Stimulated activated naive B cell treated with anti-CD40 and anti-IgM and Interleukin-4, amounts not matched to agents 10 μg/mL and 1 μg/mL and 100 μg/mL, for 72 hours (primary cell): ENCODE measurements around the gene MAPT.

Source experiments
- ATAC-seq, 2 donors: fragments of 150-1000 bp; cut with Tn5 transposase; replicated peaks; 2 replicates each; pipeline ENCODE4 v1.10.0; 2021; ENCODE audit warnings: moderate library complexity in 1 of 2
- DNase-seq: peaks from one replicate; pipeline ENCODE4 v3.0.0; 2021
- H3K27ac Mint-ChIP-seq: one replicate; pipeline ENCODE4 v1.8.0; 2022; ENCODE audit warnings: mild to moderate bottlenecking, mixed read lengths
- H3K27me3 Mint-ChIP-seq, 2 donors: one replicate each; pipeline ENCODE4 v1.8.0; 2022; ENCODE audit warnings: mixed read lengths in 2 of 2
- H3K36me3 Mint-ChIP-seq, 2 donors: one replicate each; pipeline ENCODE4 v1.8.0; 2022; ENCODE audit warnings: mixed read lengths in 2 of 2, mild to moderate bottlenecking in 1 of 2
- H3K4me1 Mint-ChIP-seq, 2 donors: one replicate each; pipeline ENCODE4 v1.8.0; 2022; ENCODE audit warnings: mixed read lengths in 2 of 2, mild to moderate bottlenecking in 1 of 2
- H3K4me3 Mint-ChIP-seq, 2 donors: one replicate each; pipeline ENCODE4 v1.8.0; 2022; ENCODE audit warnings: mild to moderate bottlenecking in 2 of 2, mixed read lengths in 2 of 2, moderate library complexity in 1 of 2
- H3K9me3 Mint-ChIP-seq, 2 donors: one replicate each; pipeline ENCODE4 v1.8.0; 2022; ENCODE audit warnings: mixed read lengths in 2 of 2, mild to moderate bottlenecking in 1 of 2

MAPT gene

GRCh38 chr17:45870342-45870974, 23.9 kb upstream of the MAPT start:
- Mint-ChIP-seq H3K27ac (no peak overlapping the region), H3K27me3 (peaks cover 28 to 32% of the 10 kb centered on the region in 2 donors), H3K9me3 (no peaks in the 10 kb centered on the region), H3K4me3 (no peak overlapping the region), H3K4me1 (peaks cover 0 to 5% of the 10 kb centered on the region in 2 donors), H3K36me3 (no peaks in the 10 kb centered on the region)
- ATAC-seq (no peak), DNase-seq (no peak)

DNA sequence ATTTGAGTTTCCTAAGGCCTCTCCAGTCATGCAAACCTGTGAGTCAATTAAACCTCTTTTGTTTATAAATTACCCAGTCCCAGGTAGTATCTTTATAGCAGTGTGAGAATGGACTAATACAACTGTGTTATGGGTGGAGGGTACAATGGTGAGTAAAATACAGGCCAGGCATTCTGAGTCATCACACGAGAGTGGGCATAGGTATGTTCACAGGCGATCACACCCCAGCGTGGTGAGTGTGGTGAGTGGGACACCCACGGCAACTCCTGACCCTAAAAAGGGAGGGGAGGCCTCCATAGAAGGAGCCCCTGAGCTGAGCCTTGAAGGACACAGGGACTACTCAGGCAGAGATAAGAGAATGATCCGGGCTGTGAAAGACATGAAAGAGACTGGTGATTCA, 22.6 kb upstream of the MAPT start:
- Mint-ChIP-seq H3K27me3 (peaks cover 25 to 26% of the 10 kb centered on the region in 2 donors), H3K36me3 (no peaks in the 10 kb centered on the region), H3K4me1 (peaks cover 0 to 5% of the 10 kb centered on the region in 2 donors), H3K4me3 (no peak overlapping the region), H3K27ac (no peak overlapping the region), H3K9me3 (no peaks in the 10 kb centered on the region)
- ATAC-seq (no peak), DNase-seq (no peak)

DNA sequence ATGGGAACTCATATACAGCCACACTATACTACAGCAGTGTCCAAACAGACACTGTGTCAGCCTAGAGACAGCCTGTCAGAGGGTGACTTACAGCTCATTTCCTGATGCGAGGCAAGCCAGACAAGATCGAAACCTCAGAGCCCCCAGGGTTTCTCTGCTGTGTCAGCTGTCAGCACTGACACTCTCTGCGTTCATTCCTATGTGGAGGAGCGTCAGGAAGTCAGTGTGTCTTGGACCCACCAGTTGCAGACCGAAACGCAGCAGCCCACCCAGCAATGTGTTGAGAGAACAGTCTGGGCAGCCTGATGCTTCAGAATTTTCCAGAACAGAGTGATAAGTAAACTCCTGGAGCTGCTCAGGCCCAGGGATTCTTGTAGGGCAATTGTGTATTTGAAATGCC, 20.6 kb upstream of the MAPT start:
- H3K27me3 Mint-ChIP-seq, result peaks cover 22 to 30% of the 10 kb centered on the region in 2 donors
- no peaks in the 10 kb centered on the region for H3K36me3 Mint-ChIP-seq
- DNase-seq (no peak), ATAC-seq (peak; percentile 46 to 75)
- H3K4me3 Mint-ChIP-seq, result peak overlapping the region in 1 of 2 donors; percentile 25
- peaks cover 0 to 5% of the 10 kb centered on the region in 2 donors for H3K4me1 Mint-ChIP-seq
- peaks cover 4 to 5% of the 10 kb centered on the region in 2 donors for H3K9me3 Mint-ChIP-seq
- H3K27ac Mint-ChIP-seq, result no peak overlapping the region

DNA sequence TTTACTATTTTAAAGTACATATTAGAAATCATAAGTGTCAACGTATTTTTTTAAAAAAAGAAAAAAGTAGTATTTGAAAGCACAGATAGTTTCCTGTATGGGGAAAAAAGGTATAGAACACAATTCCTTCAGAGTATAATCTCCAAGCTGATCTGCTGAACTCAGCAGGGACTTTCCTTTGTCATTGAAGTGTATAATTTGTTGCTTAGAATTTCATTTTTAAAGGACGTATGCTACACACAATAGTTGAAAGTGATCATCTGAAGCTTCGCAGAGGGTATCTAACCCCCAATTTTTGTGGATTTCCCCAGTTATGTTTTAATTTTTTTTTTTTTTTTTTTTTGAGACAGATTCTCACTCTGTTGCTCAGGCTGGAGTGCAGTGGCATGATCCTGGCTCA, 20.2 kb upstream of the MAPT start:
- DNase-seq (no peak), ATAC-seq (no peak)
- Mint-ChIP-seq H3K36me3 (no peaks in the 10 kb centered on the region), H3K27ac (no peak overlapping the region), H3K4me3 (no peak overlapping the region), H3K27me3 (peaks cover 22 to 30% of the 10 kb centered on the region in 2 donors), H3K4me1 (peaks cover 0 to 5% of the 10 kb centered on the region in 2 donors), H3K9me3 (peaks cover 4 to 5% of the 10 kb centered on the region in 2 donors)

GRCh38 chr17:45876539-45876938, 17.8 kb upstream of the MAPT start:
- H3K4me1 Mint-ChIP-seq, result peaks cover 0 to 4% of the 10 kb centered on the region in 2 donors
- ATAC-seq (no peak), DNase-seq (no peak)
- peaks cover 4 to 5% of the 10 kb centered on the region in 2 donors for H3K9me3 Mint-ChIP-seq
- peaks cover 19 to 38% of the 10 kb centered on the region in 2 donors for H3K27me3 Mint-ChIP-seq
- H3K4me3 Mint-ChIP-seq, result no peak overlapping the region
- no peak overlapping the region for H3K27ac Mint-ChIP-seq
- H3K36me3 Mint-ChIP-seq, result no peaks in the 10 kb centered on the region

GRCh38 chr17:45877467-45877866, 16.9 kb upstream of the MAPT start:
- H3K27me3 Mint-ChIP-seq, result peaks cover 19 to 38% of the 10 kb centered on the region in 2 donors
- peaks cover 0 to 4% of the 10 kb centered on the region in 2 donors for H3K4me1 Mint-ChIP-seq
- H3K36me3 Mint-ChIP-seq, result peaks cover 0 to 1% of the 10 kb centered on the region in 2 donors
- H3K4me3 Mint-ChIP-seq, result no peak overlapping the region
- no peak for ATAC-seq
- DNase-seq, result no peak
- H3K9me3 Mint-ChIP-seq, result peaks cover 4 to 6% of the 10 kb centered on the region in 2 donors
- no peak overlapping the region for H3K27ac Mint-ChIP-seq

- no peak overlapping the region for H3K27ac Mint-ChIP-seq
- DNase-seq (no peak), ATAC-seq (no peak)
- no peak overlapping the region for H3K4me3 Mint-ChIP-seq
- no peaks in the 10 kb centered on the region for H3K4me1 Mint-ChIP-seq
- peaks cover 9 to 10% of the 10 kb centered on the region in 2 donors for H3K9me3 Mint-ChIP-seq
- H3K36me3 Mint-ChIP-seq, result peaks cover 2 to 4% of the 10 kb centered on the region in 2 donors
- peaks cover 42 to 49% of the 10 kb centered on the region in 2 donors for H3K27me3 Mint-ChIP-seq
Observed at GRCh38 chr17:45883063-45883462, 11.3 kb upstream of the MAPT start.

- no peak overlapping the region for H3K4me3 Mint-ChIP-seq
- H3K27me3 Mint-ChIP-seq, result peaks cover 37 to 43% of the 10 kb centered on the region in 2 donors
- no peaks in the 10 kb centered on the region for H3K4me1 Mint-ChIP-seq
- no peak for DNase-seq
- H3K9me3 Mint-ChIP-seq, result peaks cover 9 to 10% of the 10 kb centered on the region in 2 donors
- H3K36me3 Mint-ChIP-seq, result peaks cover 2 to 4% of the 10 kb centered on the region in 2 donors
- no peak overlapping the region for H3K27ac Mint-ChIP-seq
- no peak for ATAC-seq
Observed at GRCh38 chr17:45886852-45887251, 7.5 kb upstream of the MAPT start.

- Mint-ChIP-seq H3K36me3 (peaks cover 0 to 4% of the 10 kb centered on the region in 2 donors), H3K4me3 (no peak overlapping the region), H3K27ac (no peak overlapping the region), H3K9me3 (peaks cover 7 to 9% of the 10 kb centered on the region in 2 donors), H3K27me3 (peaks cover 32 to 37% of the 10 kb centered on the region in 2 donors), H3K4me1 (no peaks in the 10 kb centered on the region)
- no peak for DNase-seq
- ATAC-seq, result no peak
Observed at GRCh38 chr17:45888392-45888791, 6.0 kb upstream of the MAPT start.

- Mint-ChIP-seq H3K27ac (no peak overlapping the region), H3K4me3 (no peak overlapping the region), H3K4me1 (peaks cover 0 to 1% of the 10 kb centered on the region in 2 donors), H3K9me3 (peaks cover 5 to 7% of the 10 kb centered on the region in 2 donors), H3K27me3 (peaks cover 25 to 27% of the 10 kb centered on the region in 2 donors), H3K36me3 (no peaks in the 10 kb centered on the region)
- DNase-seq (no peak), ATAC-seq (no peak)
Observed at GRCh38 chr17:45889579-45889978, 4.8 kb upstream of the MAPT start.

- H3K4me1 Mint-ChIP-seq, result peaks cover 9 to 33% of the 10 kb centered on the region in 2 donors
- no peaks in the 10 kb centered on the region for H3K9me3 Mint-ChIP-seq
- H3K27me3 Mint-ChIP-seq, result peaks cover 30 to 55% of the 10 kb centered on the region in 2 donors
- no peak for ATAC-seq
- DNase-seq, result no peak
- no peaks in the 10 kb centered on the region for H3K36me3 Mint-ChIP-seq
- H3K4me3 Mint-ChIP-seq, result peak overlapping the region; percentile 84 to 90
- peak overlapping the region; percentile 71 for H3K27ac Mint-ChIP-seq
Observed at GRCh38 chr17:45893725-45894021, 681 bp upstream of the MAPT start.

- H3K36me3 Mint-ChIP-seq, result no peaks in the 10 kb centered on the region
- peak overlapping the region; percentile 59 for H3K27ac Mint-ChIP-seq
- H3K4me1 Mint-ChIP-seq, result peaks cover 9 to 33% of the 10 kb centered on the region in 2 donors
- peaks cover 48 to 67% of the 10 kb centered on the region in 2 donors for H3K27me3 Mint-ChIP-seq
- ATAC-seq (no peak), DNase-seq (peak; percentile 18)
- no peaks in the 10 kb centered on the region for H3K9me3 Mint-ChIP-seq
- H3K4me3 Mint-ChIP-seq, result peak overlapping the region; percentile 83 to 90
Observed at GRCh38 chr17:45895304-45895968, 1.1 kb downstream of the MAPT start.

- peaks cover 9 to 33% of the 10 kb centered on the region in 2 donors for H3K4me1 Mint-ChIP-seq
- ATAC-seq, result no peak
- no peak overlapping the region for H3K27ac Mint-ChIP-seq
- no peaks in the 10 kb centered on the region for H3K9me3 Mint-ChIP-seq
- no peaks in the 10 kb centered on the region for H3K36me3 Mint-ChIP-seq
- peak overlapping the region; percentile 83 to 90 for H3K4me3 Mint-ChIP-seq
- peaks cover 51 to 75% of the 10 kb centered on the region in 2 donors for H3K27me3 Mint-ChIP-seq
- no peak for DNase-seq
Observed at GRCh38 chr17:45895969-45896785, 1.8 kb downstream of the MAPT start.
